Endometrial microvascular endothelial cells (primary cell): ENCODE results near the gene SVBP. TPM values are rescaled to one million over a fixed set of nuclear protein-coding genes. Genes with fewer than 3 reads are reported as not detected.

Experiments
- in situ Hi-C: cut with HindIII; loops from 2 replicates; pipeline ENCODE4 v1.10.0; 2017; ENCODE audit warnings: low sequenced_read_pairs, low pct_unique_long_range_greater_than_20kb; ENCODE audit errors: inconsistent ontology term
- total RNA-seq: library from RNA; depleted of rRNA; stranded (reverse); fragments of >200 nt; gene quantifications from one replicate; pipeline ENCODE4 v1.2.3, GENCODE V29; 2015; ENCODE audit errors: inconsistent ontology term

SVBP gene
- total RNA-seq, 1 donor from 2014 or later, result 13.8 TPM

DNA sequence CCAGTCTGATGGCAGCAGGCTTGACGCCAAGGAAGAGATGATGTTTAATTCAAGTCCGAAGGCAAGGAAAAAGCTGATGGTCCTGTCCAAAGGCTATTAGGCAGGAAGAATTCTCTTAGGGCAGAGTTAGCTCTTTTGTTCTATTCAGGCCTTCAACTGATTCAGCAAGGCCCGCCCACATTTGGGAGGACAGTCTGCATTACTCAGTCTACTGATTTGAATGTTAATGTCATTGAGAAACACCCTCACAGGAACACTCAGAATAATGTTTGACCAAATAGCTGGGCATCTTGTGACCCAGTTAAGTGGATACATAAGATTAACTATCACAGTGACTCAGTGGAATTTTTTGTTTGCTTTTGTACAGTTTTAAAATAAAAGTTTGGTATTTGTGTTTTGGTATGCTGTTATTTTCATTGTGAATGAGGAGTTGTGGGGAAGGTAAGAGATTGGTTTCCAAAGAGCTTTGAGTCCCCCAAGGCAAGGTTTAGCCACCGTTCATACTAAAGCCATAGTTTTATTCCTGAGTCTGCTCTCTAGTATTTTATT lies 27.5 kb upstream of the SVBP start:
- in situ Hi-C loops, result no loop called here

DNA sequence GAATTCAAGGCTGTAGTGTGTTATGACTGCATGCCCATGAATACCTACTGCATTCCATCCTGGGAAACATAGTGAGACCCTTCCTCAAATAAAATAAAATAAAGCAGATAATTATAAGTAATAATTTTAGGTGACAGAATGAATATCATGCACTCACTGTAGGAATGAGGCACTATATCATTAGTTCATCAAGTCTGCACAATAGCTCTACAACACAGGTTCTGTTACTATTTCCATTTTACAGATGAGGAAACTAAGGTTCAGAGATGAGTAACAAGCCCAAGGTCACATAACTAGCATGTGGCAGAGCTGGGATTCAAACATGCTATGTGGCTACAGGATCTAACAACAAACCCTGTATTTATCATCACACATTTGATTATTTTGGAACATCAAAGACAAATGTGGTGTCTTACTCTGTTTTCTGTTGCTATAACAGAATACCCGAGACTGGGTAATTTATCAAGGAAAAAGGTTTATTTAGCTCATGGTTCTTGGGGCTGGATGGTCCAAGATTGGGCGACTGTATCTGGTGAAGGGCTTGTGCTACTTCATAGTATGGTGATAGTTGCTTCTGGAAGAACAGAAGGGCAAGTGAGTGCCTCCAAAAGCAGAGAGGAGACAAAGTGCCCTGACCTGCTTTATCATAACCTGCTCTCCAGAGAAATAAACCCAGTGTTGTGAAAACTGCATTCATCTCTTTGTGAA lies 24.4 kb upstream of the SVBP start:
- in situ Hi-C loops, result no loop called here

DNA sequence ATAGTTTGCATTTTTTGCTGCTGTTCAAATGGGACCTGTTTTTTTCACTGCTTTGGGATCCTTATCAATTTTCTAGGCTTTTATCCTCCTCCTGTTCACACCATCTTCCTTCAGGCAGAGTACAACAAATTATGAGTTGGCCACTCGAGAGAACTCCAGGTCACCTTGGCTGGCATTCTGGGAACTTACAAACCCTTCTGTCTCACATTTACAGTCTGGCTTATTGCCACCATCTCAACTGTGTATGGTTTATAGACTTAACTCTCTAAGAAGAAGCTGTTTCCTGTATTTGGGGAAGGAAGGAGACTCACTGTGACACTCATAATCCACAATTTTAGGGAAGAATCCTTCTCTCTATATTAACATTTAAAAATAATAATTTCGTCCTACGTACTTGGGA lies 23.8 kb upstream of the SVBP start:
- in situ Hi-C loops, result no loop called here

DNA sequence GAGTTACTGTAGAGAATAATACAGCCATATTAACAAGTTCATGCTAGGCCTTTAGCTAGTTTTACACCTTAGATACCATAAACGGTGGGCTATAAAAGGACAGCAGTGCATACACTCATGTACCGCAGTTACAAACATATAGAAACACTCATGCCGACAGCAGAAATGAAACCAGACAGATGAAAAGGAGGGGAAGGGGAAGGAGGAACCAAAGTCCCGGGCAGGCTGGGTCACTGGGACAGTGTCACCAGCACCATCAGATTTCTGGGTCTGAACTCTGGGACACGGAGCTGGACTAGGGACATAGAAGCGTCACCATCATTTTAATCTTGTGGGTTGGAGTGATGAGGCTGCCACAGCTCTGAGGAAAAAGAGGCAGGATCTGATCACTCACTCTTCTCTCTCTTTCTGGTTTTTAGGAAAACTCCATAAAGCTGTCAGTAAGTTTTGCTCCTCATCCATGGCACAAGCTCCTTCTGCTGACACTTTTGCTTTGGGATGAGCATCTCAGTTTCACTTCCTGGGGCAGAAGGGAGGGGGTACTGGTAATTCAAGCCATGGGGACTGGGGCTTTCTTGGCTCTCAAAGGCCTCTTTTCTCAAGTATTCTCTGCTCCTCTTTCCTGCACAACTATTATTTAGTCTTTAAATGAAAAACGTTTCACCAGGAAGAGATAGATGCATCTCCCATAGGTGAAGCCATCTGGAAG lies 21.4 kb upstream of the SVBP start:
- in situ Hi-C loops, result no loop called here

DNA sequence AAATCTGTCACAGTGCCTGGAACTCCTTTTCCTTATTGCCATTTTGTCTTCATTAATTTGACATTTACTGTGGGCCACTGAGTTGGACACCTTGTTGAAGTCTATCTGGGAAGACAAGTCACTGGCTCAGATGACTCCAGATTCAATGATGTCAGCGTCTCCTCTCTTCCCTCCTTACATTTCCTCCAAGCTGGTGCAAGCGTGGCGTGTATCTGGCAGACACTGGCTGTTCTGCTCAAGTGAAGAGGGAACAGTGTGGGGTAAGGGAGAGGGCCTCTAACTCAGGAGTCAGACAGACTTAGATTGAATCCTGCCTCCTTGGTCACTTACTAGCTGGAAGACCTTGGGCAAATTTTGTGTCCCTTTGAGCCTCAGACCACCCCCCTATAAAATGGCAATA lies 20.5 kb upstream of the SVBP start:
- in situ Hi-C loops, result no loop called here

DNA sequence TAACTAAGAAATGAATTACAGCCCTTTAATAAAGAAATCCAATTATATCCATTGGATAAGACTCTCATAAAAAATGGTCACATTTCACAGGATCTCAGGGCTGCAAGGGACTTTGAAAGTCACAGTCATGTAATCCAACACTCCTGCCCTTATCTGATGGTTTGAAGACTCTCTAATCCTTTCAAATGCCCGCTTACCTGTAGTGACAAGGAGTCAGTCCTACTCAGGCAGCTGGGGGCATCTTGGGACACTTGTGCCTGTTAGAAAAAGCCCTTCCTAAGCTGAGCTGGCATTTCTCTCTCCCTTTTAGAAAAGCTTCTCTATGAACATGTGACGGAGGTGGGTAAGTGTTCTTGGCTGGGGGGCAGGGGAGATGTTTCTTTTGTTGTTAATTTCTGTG lies 18.2 kb upstream of the SVBP start:
- in situ Hi-C loops, result no loop called here

DNA sequence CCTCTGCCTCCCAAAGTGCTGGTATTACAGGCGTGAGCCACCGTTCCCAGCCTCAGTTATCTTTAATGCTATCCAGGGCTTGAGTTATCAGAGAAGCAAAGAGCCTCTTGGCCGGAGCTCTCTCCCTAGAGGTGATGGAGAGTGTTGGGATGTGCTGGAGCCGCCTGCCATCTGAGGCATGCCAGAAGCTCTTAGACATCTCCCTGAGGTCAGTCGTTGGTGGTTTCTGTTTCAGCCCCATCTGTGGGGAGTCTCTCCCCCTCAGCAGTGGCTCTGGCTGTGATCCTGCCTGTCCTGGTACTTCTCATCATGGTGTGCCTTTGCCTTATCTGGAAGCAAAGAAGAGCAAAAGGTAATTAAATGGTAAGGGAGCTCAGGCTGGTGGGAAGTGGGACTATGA lies 17.6 kb upstream of the SVBP start:
- in situ Hi-C loops, result no loop called here

DNA sequence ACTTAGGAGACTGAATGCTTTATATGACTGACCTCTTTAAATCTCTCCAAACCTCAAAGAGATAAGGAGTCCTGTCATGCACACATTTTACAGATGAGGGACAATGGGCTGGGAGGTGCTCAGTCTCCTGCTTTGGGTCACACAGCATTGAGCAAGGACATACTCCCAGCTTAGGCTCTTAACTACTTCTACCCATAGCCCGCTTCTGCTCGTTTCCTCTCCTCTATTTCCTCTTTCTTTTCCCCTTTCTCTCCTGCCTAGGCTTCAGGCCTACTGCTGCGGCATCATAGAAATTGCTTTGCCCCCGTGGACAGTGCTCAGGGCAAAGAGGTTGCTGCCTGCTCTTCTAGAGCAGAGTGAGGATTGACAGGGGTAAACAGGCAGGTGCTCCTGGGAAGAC lies 16.8 kb upstream of the SVBP start:
- in situ Hi-C loops, result no loop called here

DNA sequence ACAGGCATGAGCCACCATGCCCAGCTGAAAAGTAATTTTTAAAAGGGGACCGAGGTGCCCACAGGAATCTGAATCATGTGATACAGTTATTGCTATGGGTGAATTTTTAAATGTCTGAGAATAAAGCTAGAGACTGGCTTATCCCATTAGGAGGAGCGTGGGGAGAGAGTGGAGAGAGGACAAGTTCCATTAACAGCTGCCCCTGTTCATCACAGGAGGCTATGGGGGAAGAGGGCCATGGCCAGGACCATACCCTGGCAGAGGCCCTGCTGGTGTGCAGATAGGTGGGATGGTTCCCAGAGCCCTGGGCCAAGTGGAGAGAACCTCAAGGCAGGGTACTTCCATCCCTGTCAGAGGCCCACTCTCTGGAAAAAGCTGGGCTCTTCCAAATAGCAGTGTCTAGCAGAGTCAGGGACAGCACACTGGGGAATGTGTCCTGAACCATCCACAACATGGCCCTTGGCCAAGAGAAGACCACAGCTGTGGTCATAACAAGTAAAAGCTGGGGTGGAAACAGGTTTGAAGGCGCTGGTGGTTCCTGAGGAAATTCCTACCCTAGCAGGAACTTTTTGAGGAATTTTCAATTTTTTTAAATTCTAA lies 15.5 kb upstream of the SVBP start:
- in situ Hi-C loops, result no loop called here

DNA sequence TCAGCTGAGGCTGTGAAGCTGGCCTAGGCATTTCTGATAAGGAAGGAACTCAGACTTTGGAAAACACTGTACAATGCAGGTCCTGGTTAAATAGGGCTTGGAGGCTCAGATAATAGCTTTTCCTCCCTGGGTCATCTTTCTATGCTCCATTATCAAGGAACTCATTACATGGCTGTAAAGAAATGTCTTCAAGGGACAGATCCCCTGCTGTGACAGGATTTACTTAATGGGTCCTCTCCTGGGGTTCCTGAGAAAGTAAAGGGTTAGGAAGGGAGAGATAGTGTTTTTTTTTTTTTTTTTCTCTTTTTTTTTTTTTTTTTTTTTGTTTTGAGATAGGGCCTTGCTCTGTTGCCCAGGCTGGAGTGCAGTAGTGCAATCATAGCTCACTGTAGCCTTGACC lies 14.1 kb upstream of the SVBP start:
- in situ Hi-C loops, result no loop called here

DNA sequence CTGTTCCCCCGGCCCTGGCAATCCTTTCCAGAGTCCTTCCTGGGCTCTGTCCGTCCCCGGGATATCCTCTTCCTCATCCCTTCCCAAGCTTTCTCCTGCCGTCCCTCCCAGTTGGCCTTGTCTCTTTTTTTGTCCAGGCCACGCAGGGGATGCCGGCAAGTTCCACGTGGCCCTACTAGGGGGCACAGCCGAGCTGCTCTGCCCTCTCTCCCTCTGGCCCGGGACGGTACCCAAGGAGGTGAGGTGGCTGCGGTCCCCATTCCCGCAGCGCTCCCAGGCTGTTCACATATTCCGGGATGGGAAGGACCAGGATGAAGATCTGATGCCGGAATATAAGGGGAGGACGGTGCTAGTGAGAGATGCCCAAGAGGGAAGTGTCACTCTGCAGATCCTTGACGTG lies 13.4 kb upstream of the SVBP start:
- in situ Hi-C loops, result no loop called here

DNA sequence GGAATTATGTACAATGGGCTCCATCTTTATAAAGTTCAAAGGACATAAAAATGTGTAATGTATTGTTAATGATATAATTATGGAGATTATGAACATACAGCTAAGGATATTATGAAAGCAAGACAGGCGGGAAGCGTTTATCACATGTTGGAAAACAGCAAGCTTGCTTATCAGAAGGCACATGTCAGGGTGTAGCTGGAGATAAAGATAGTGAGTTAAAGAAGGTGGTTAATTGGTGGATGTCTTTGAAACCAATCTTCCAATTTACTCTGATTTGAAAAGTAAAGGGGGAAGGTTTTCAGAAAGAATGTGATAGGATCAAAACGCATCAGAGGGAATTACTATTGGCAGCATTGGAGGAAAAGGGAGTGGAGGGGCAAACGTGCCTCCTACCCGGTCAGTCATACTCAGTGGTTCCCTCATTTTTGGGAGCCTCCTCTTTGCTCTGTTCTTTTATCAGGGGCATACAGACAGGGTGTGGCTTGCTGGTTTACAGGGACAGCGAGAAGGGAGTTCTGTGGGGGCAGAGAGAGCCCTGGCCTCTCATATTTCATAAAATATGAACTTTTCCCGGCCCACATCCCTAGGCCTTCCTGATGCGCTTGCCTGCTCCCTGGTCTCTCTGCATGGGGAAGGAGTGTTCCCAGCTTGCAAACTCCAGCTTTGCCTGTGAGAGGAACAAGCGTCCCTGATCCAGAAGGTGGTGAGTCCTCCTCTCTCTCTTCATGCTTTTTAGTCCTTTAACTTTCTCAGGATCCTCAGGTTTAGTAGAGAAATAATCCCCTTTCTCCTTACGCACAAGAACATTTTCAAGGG lies 8.0 kb upstream of the SVBP start:
- in situ Hi-C loops, result no loop called here

DNA sequence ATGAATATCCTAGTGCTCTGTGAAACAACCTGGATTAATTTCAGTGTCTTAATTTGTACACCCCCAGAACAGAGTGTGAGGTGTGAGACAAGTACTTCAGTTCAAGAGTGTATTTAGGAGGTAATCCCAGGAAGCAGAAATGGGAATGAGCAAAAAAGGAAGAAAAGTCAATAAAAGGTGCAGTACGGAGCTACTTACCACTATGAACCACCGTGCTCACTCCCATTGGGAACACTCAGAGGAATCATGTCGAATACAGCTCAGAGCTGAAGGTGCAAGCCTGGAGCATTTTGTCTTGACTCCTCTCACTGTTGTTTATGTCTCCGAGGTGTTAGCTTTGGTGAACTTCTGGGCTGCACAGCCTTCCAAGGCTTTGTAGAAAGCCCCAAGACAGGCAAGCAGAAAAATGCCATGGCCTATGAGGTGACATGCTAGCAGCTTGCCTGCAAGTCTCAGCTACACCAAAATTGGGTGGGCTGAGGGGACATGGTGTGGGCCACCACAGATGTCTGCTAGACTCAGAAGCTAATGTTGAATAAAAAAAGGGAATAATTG lies 7.4 kb upstream of the SVBP start:
- in situ Hi-C loops, result no loop called here

DNA sequence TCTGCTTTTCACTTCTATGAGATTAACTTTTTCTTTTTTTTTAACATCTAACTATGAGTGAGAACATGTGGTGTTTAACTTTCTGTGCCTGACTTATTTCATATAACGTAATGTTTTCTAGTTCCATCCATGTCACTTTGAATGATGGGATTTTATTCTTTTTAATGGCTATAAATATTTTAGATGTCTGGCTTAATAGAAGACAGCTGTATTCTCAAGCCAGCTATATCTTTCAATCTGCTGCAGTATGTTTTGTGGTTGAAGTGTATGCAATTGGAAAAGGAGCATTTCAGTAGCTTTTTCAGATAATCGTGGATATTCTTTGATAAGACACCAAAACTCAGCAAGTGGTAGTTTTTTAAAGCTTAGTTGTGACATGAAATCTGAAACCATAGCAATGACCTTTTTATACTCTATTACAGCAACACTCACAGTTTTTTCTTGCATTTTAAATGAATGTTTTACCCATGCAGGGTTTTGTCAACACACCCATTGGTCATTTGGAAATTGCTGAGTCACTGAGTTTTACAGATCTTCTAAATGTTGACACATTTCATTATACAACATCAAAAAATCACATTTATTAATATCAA lies 5.7 kb upstream of the SVBP start:
- in situ Hi-C loops, result no loop called here

DNA sequence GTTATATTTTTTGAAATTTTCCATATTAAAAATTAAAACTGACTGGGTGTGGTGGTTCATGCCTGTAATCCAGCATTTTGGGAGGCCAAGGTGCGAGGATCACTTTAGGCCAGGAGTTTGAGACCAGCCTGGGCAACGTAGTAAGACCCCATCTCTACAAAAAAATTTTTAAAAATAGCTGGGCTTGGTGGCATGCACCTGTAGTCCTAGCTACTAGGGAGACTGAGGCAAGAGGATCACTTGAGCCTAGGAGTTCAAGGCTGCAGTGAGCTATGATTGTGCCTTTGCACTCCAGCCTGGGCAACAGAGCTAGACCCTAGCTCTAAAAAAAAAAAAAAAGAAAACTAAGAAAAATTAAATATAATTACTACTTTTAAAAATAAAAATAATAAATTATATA lies 4.5 kb upstream of the SVBP start:
- in situ Hi-C loops, result no loop called here

DNA sequence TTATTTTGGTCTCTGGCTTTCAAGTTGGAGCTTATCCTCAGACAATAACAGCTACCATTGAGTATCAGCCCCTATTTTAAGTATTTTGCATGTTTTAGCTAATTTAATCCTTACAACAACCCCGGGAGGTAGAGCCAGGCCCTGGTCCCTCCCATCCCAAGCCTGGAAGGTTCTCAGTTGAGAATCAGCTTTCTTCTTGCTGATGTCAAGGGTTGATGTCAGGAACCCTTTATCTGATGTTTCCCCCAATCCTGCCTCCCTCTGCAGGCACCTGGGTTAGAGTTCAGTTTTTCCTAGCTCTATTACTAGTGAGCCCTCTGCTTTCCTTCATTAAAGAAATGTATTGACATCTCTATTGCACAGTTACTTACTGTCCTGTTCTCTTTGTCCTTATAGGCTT lies 3.6 kb upstream of the SVBP start:
- in situ Hi-C loops, result no loop called here

DNA sequence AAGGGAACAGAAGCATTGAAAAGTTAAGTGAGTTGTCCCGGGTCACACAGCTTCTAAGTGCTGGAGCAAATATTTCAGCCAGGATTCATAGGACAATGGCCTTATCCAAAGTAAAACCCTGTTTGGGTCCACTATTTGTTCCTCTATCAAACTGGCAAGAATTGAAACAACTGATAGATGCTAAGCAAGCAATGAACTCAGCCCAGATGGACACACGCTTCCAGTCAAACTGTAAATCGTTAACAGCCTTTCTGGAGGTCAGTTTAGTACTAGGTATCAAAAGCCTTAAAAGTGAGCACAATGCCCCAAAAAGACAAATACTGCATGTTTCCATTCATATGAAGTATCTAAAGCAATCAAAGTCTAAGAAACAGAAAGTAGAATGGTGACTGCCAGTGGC lies 779 bp upstream of the SVBP start:
- in situ Hi-C loops, result no loop called here

DNA sequence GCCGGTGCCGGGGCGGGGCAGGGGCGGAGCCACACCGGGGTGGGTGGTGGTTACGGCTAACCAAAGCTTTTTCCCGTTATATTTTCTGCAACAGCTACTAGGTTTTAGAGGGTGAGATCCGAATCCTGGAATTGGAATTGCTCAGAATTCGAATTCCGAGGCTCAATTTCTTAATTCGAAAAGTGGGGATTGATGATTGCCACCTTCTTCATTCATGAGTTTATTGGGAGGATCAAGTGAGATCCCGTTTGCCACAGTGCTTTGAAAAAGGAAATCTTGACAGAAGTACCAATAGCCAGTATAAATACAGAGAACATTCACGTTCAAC lies 207 bp upstream of the SVBP start:
- in situ Hi-C loops, result no loop called here
